PC-3 (cell line): Measurements from ENCODE around the gene KMT5B.

Source experiments
- CTCF ChIP-seq: fragments of 300-600 bp; sonication (generic); conservative IDR thresholded peaks from 2 replicates; pipeline ENCODE4 v1.5.1; 2017; ENCODE audit warnings: antibody characterized with exemption, low read depth, mild to moderate bottlenecking, low read length
- EZH2 ChIP-seq: fragments of 300-600 bp; sonication (generic); IDR thresholded peaks from one replicate; pipeline ENCODE4 v1.6.1; 2017; ENCODE audit warnings: antibody characterized with exemption, mild to moderate bottlenecking, low read length; ENCODE audit not compliant: unreplicated experiment
- EZH2phosphoT487 ChIP-seq: fragments of 300-600 bp; sonication (generic); IDR thresholded peaks from 2 replicates; pipeline ENCODE4 v1.6.1; 2018; ENCODE audit warnings: mild to moderate bottlenecking, antibody characterized with exemption, low read length, borderline replicate concordance

GRCh38 chr11:68115285-68115684 lies 97.8 kb downstream of the KMT5B start:
- TF ChIP-seq CTCF: no peak
- TF ChIP-seq EZH2phosphoT487: no peak
- no peak for TF ChIP-seq EZH2
